ENCODE data around the gene LUC7L3.
"Not testable (repeated sequence)": the region's sequence is repeated elsewhere in the genome, so short reads cannot be mapped to it uniquely, and the experiment has no call there.

The LUC7L3 gene

GRCh38 chr17:50719144-50719923 lies at the start of gene LUC7L3:
LUC7L3 (plus strand) TSS chr17:50719603; CDS start chr17:50719733, 130 bp downstream.
- peak within 1 kb of the TSS; percentile 71 to 89 for H3K4me3 ChIP-seq (ENCODE audit: low read depth in 1 of 2, low read length in 2 of 2)
- no peaks in the 10 kb centered on the region for H3K9me3 ChIP-seq (ENCODE audit: control insufficient read depth in 1 of 2, low read length in 2 of 2)

DNA sequence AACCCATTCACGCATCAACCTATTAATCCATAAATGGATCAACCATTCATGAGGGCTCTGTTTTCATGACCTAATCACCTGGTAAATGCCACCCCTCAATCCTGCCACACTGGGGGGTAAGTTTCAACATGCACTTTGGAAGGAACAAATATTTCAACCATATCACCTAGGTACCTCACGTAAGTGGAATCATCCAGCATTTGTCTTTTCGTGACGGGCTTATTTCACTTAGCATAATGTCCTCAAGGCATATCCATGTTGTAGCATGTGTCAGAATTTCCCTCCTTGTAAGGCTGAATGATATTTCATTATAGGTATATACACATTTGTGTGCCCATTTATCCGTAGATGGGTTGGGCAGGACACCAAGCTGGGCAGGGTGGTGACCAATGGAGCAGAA lies 47.3 kb upstream of the LUC7L3 start:
- H3K4me3 ChIP-seq (ENCODE audit: low read depth in 1 of 2, low read length in 2 of 2) = no peak overlapping the region
- H3K9me3 ChIP-seq (ENCODE audit: control insufficient read depth in 1 of 2, low read length in 2 of 2) = no peaks in the 10 kb centered on the region
- H3K27ac ChIP-seq (ENCODE audit: low read length) = no peak overlapping the region

More at GRCh38 chr17:50719144-50719923, at the start of gene LUC7L3:
- peaks cover 17 to 39% of the 10 kb centered on the region in 2 donors for H3K4me1 ChIP-seq (ENCODE audit: control insufficient read depth in 1 of 2, insufficient read depth in 2 of 2, low read length in 2 of 2)
- H3K36me3 ChIP-seq (ENCODE audit: control insufficient read depth in 1 of 2, insufficient read depth in 2 of 2, low read length in 2 of 2) = no peaks in the 10 kb centered on the region
- peak within 1 kb of the TSS; percentile 95 for H3K27ac ChIP-seq (ENCODE audit: low read length)
- H3K27me3 ChIP-seq (ENCODE audit: low read depth, low read length) = no peaks in the 10 kb centered on the region

GRCh38 chr17:50672831-50673551 lies 46.4 kb upstream of the LUC7L3 start:
- Histone ChIP-seq H3K27ac (ENCODE audit: low read length) (no peak overlapping the region), H3K4me3 (ENCODE audit: low read depth in 1 of 2, low read length in 2 of 2) (no peak overlapping the region), H3K9me3 (ENCODE audit: control insufficient read depth in 1 of 2, low read length in 2 of 2) (no peaks in the 10 kb centered on the region), H3K4me1 (ENCODE audit: control insufficient read depth in 1 of 2, insufficient read depth in 2 of 2, low read length in 2 of 2) (peaks cover 0 to 1% of the 10 kb centered on the region in 2 donors), H3K36me3 (ENCODE audit: control insufficient read depth in 1 of 2, insufficient read depth in 2 of 2, low read length in 2 of 2) (no peaks in the 10 kb centered on the region), H3K27me3 (ENCODE audit: low read depth, low read length) (no peaks in the 10 kb centered on the region)

More for the DNA sequence above, 47.3 kb upstream of the LUC7L3 start:
- Histone ChIP-seq H3K27me3 (ENCODE audit: low read depth, low read length) (no peaks in the 10 kb centered on the region), H3K4me1 (ENCODE audit: control insufficient read depth in 1 of 2, insufficient read depth in 2 of 2, low read length in 2 of 2) (peaks cover 0 to 3% of the 10 kb centered on the region in 2 donors), H3K36me3 (ENCODE audit: control insufficient read depth in 1 of 2, insufficient read depth in 2 of 2, low read length in 2 of 2) (no peaks in the 10 kb centered on the region)

DNA sequence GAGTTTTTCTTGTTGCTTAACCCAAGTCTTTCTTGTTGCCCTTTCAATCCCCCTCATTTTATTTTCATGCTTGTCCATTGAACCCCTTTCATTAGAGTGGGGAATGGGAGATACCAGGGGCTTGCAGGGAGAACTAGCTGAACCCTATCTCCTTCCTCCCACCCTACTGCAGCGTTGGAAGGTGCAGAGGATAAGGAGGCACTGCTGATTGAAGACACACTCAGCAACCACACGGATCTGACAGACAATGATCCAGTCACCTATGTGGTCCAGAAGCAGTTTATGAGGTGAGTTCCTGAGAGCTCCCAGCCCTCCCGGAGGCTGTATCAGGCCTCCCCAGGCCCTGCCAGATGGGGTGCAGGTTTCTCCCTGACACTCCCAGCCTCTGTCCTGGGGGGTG lies 44.2 kb upstream of the LUC7L3 start:
- Histone ChIP-seq H3K27me3 (ENCODE audit: low read depth, low read length) (no peaks in the 10 kb centered on the region), H3K4me1 (ENCODE audit: control insufficient read depth in 1 of 2, insufficient read depth in 2 of 2, low read length in 2 of 2) (no peaks in the 10 kb centered on the region), H3K4me3 (ENCODE audit: low read depth in 1 of 2, low read length in 2 of 2) (no peak overlapping the region), H3K27ac (ENCODE audit: low read length) (no peak overlapping the region), H3K36me3 (ENCODE audit: control insufficient read depth in 1 of 2, insufficient read depth in 2 of 2, low read length in 2 of 2) (no peaks in the 10 kb centered on the region), H3K9me3 (ENCODE audit: control insufficient read depth in 1 of 2, low read length in 2 of 2) (no peaks in the 10 kb centered on the region)

DNA sequence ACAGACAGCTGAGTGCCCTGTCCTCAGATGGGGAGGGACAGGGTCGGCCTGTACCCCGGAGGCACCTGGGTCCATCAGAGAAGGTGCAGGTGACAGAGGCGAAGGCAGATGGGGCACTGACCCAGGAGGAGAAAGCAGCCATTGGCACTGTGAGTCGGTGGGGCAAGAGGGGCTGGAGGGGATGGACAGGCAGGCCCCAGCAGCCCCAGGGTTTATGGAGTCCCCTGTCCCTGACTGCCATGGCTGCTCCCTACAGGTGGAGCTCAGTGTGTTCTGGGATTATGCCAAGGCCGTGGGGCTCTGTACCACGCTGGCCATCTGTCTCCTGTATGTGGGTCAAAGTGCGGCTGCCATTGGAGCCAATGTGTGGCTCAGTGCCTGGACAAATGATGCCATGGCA lies 43.8 kb upstream of the LUC7L3 start:
- Histone ChIP-seq H3K9me3 (ENCODE audit: control insufficient read depth in 1 of 2, low read length in 2 of 2) (no peaks in the 10 kb centered on the region), H3K27me3 (ENCODE audit: low read depth, low read length) (no peaks in the 10 kb centered on the region), H3K36me3 (ENCODE audit: control insufficient read depth in 1 of 2, insufficient read depth in 2 of 2, low read length in 2 of 2) (no peaks in the 10 kb centered on the region), H3K4me1 (ENCODE audit: control insufficient read depth in 1 of 2, insufficient read depth in 2 of 2, low read length in 2 of 2) (no peaks in the 10 kb centered on the region), H3K4me3 (ENCODE audit: low read depth in 1 of 2, low read length in 2 of 2) (no peak overlapping the region), H3K27ac (ENCODE audit: low read length) (no peak overlapping the region)

GRCh38 chr17:50676065-50676975 lies 43.1 kb upstream of the LUC7L3 start:
- peaks cover 0 to 4% of the 10 kb centered on the region in 2 donors for H3K4me1 ChIP-seq (ENCODE audit: control insufficient read depth in 1 of 2, insufficient read depth in 2 of 2, low read length in 2 of 2)
- H3K9me3 ChIP-seq (ENCODE audit: control insufficient read depth in 1 of 2, low read length in 2 of 2) = no peaks in the 10 kb centered on the region
- no peak overlapping the region for H3K27ac ChIP-seq (ENCODE audit: low read length)
- no peak overlapping the region for H3K4me3 ChIP-seq (ENCODE audit: low read depth in 1 of 2, low read length in 2 of 2)
- no peaks in the 10 kb centered on the region for H3K27me3 ChIP-seq (ENCODE audit: low read depth, low read length)
- H3K36me3 ChIP-seq (ENCODE audit: control insufficient read depth in 1 of 2, insufficient read depth in 2 of 2, low read length in 2 of 2) = no peaks in the 10 kb centered on the region

DNA sequence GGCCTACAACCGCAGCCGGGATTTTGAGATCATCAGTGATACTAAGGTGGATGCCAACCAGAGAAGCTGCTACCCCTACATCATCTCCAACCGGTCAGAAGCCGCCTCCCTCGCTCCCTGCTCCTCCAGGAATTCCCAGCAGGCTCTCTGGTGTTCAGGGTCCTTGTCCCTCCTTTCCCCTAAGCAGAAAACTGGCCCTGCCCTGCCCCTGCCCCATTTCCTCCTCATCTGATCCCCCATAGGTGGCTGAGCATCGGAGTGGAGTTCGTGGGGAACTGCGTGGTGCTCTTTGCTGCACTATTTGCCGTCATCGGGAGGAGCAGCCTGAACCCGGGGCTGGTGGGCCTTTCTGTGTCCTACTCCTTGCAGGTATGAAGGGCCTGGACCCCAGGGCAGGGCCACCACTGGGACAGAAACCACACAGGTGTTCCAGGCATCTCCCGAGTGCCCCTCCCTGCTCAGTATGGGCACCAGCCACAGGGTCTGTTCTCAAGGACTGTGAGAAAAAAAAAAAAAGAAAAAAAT lies 41.5 kb upstream of the LUC7L3 start:
- H3K27ac ChIP-seq (ENCODE audit: low read length) = no peak overlapping the region
- peaks cover 7% of the 10 kb centered on the region in 2 donors for H3K4me1 ChIP-seq (ENCODE audit: control insufficient read depth in 1 of 2, insufficient read depth in 2 of 2, low read length in 2 of 2)
- H3K4me3 ChIP-seq (ENCODE audit: low read depth in 1 of 2, low read length in 2 of 2) = no peak overlapping the region
- no peaks in the 10 kb centered on the region for H3K27me3 ChIP-seq (ENCODE audit: low read depth, low read length)
- no peaks in the 10 kb centered on the region for H3K9me3 ChIP-seq (ENCODE audit: control insufficient read depth in 1 of 2, low read length in 2 of 2)
- no peaks in the 10 kb centered on the region for H3K36me3 ChIP-seq (ENCODE audit: control insufficient read depth in 1 of 2, insufficient read depth in 2 of 2, low read length in 2 of 2)

DNA sequence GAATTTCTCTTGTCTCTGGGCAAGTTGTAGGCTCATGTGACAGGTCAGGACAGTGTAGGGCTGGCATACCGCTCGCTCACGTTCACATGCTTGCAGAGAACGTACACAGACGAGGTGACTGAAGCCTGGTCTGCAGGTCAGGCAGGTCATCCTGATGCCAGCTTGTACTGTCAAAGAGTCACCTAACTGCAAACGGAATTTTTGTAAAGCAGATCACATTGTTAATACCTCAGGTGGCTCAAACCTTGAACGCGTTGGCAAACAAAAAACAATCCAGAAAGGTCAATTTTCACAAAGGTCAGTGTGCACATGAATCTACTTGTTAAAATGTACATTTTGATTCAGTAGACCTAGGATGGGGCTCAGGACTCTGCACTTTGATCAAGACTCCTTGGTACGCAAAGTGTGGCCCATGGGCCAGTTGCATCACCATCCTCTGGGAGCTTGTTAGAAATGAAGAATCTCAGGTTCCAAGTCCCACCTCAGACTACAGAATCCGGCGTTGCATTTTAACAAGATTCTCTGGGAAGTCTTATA lies 40.3 kb upstream of the LUC7L3 start:
- H3K36me3 ChIP-seq (ENCODE audit: control insufficient read depth in 1 of 2, insufficient read depth in 2 of 2, low read length in 2 of 2) = no peaks in the 10 kb centered on the region
- no peak overlapping the region for H3K4me3 ChIP-seq (ENCODE audit: low read depth in 1 of 2, low read length in 2 of 2)
- no peaks in the 10 kb centered on the region for H3K27me3 ChIP-seq (ENCODE audit: low read depth, low read length)
- H3K4me1 ChIP-seq (ENCODE audit: control insufficient read depth in 1 of 2, insufficient read depth in 2 of 2, low read length in 2 of 2) = peaks cover 7% of the 10 kb centered on the region in 2 donors
- H3K27ac ChIP-seq (ENCODE audit: low read length) = no peak overlapping the region
- no peaks in the 10 kb centered on the region for H3K9me3 ChIP-seq (ENCODE audit: control insufficient read depth in 1 of 2, low read length in 2 of 2)

- Histone ChIP-seq H3K27ac (ENCODE audit: low read length) (no peak overlapping the region), H3K4me3 (ENCODE audit: low read depth in 1 of 2, low read length in 2 of 2) (no peak overlapping the region), H3K36me3 (ENCODE audit: control insufficient read depth in 1 of 2, insufficient read depth in 2 of 2, low read length in 2 of 2) (no peaks in the 10 kb centered on the region), H3K9me3 (ENCODE audit: control insufficient read depth in 1 of 2, low read length in 2 of 2) (no peaks in the 10 kb centered on the region), H3K27me3 (ENCODE audit: low read depth, low read length) (no peaks in the 10 kb centered on the region), H3K4me1 (ENCODE audit: control insufficient read depth in 1 of 2, insufficient read depth in 2 of 2, low read length in 2 of 2) (peaks cover 7% of the 10 kb centered on the region in 2 donors)
Measured at GRCh38 chr17:50680126-50680525, 39.3 kb upstream of the LUC7L3 start.

DNA sequence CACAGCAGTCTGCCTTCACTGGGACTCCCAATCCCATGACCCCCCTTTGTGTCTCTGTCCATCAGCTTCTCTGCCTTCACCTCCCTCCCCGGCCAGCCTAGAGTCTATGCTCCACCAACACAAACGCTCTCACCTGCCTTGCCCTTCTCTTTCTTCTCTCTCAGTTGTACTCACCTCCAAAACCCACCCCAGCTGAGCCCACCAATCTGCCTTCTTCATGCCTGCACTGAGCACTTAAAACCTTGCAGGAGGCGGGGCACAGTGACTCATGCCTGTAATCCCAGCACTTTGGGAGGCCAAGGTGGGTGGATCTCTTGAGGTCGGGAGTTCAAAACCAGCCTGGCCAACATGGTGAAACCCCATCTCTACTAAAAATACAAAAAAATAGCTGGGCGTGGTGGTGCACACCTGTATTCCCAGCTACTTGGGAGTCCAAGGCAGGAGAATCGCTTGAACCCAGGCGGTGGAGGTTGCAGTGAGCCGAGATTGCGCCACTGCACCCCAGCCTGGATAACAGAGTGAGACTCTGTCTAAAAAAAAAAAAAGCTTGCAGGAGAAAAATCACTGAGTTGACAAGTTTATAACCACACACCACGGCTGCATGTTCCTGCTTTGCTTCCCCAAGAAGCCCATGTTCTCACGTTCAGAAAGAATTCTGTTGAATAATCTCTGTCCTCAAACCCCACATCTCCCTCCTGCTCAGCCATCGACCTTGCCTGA lies 38.7 kb upstream of the LUC7L3 start:
- not testable (repeated sequence) for H3K36me3 ChIP-seq (ENCODE audit: control insufficient read depth in 1 of 2, insufficient read depth in 2 of 2, low read length in 2 of 2); H3K27ac ChIP-seq (ENCODE audit: low read length); H3K9me3 ChIP-seq (ENCODE audit: control insufficient read depth in 1 of 2, low read length in 2 of 2); H3K4me1 ChIP-seq (ENCODE audit: control insufficient read depth in 1 of 2, insufficient read depth in 2 of 2, low read length in 2 of 2); H3K27me3 ChIP-seq (ENCODE audit: low read depth, low read length)
- peak overlapping the region in 1 of 2 donors; percentile 33 for H3K4me3 ChIP-seq (ENCODE audit: low read depth in 1 of 2, low read length in 2 of 2)
